Urinary bladder (tissue), 4 donors: ENCODE results near the gene CRYZL1. TPM values are rescaled to one million over a fixed set of nuclear protein-coding genes. Genes with fewer than 3 reads are reported as not detected.
A peak's percentile ranks its signal among the peaks of the same experiment; 100 is the strongest.

Experiments used
- DNase-seq: peaks from one replicate; pipeline ENCODE4 v3.0.0-alpha.2; 2015; ENCODE audit errors: extremely low spot score
- H3K27ac ChIP-seq: one replicate; pipeline ENCODE4 v1.5.1; 2013; ENCODE audit warnings: low read depth, mild to moderate bottlenecking, moderate library complexity
- H3K36me3 ChIP-seq: one replicate; pipeline ENCODE4 v1.6.1; 2013; ENCODE audit warnings: mild to moderate bottlenecking, moderate library complexity; ENCODE audit not compliant: insufficient read depth
- H3K4me1 ChIP-seq: one replicate; pipeline ENCODE4 v1.6.1; 2013; ENCODE audit warnings: mild to moderate bottlenecking, moderate library complexity; ENCODE audit not compliant: insufficient read depth
- H3K4me3 ChIP-seq: one replicate; pipeline ENCODE4 v1.5.1; 2013; ENCODE audit warnings: low read depth, low read length
- WGBS: extraction: QIAGEN DNeasy Blood & Tissue Kit; methylation state at CpG from one replicate; pipeline ENCODE4 v1.1.7; 2013; 5-methylcytosine and 5-hydroxymethylcytosine counted together
- polyA plus RNA-seq: library from polyadenylated mRNA; stranded (reverse); fragments of 200-250 nt; gene quantifications from one replicate; pipeline ENCODE4 v1.2.3, GENCODE V29; 2013
- total RNA-seq: library from RNA; depleted of rRNA; stranded (reverse); fragments of >200 nt; gene quantifications from one replicate; pipeline ENCODE4 v1.2.3, GENCODE V29; 2014
- donor health status: healthy with polysubstance abuse.
- donor health status: healthy.

Gene CRYZL1
- total and polyA plus RNA-seq, 2 donors, result 29.7 to 69.3 TPM

DNA sequence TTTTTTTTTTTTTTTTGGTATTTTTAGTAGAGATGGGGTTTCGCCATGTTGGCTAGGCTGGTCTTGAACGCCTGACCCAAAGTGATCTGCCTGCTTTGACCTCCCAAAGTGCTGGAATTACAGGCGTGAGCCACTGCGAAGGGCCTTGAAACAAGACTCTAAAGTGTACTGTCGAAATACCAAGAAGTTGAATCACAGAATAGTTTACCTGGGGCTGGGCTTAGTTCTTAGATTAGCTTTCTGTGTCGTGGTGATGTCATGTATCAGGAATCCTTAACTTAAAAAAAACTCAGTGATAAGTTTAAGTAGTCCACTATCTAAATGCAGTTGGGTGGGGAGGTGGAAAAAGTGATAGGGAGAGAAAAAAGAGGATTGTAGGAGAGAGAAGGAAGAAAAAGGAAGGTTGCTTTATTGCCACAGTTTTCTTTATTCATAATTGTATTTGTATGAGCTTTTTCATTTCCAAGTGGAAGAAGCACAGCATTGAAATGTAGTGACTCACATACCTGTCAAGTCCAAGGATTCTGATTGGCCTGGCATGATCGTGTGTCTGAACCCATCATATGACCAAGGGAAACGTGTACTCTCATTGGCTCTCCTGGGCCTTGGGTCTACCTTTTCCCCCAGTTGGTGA is 14.2 kb upstream of the CRYZL1 start:
- no peak for DNase-seq
- Histone ChIP-seq H3K36me3 (peaks cover 2% of the 10 kb centered on the region), H3K4me3 (no peak overlapping the region), H3K4me1 (no peaks in the 10 kb centered on the region), H3K27ac (no peak overlapping the region)
- WGBS, result 53% methylated on average over 8 of the region's 8 CpGs

DNA sequence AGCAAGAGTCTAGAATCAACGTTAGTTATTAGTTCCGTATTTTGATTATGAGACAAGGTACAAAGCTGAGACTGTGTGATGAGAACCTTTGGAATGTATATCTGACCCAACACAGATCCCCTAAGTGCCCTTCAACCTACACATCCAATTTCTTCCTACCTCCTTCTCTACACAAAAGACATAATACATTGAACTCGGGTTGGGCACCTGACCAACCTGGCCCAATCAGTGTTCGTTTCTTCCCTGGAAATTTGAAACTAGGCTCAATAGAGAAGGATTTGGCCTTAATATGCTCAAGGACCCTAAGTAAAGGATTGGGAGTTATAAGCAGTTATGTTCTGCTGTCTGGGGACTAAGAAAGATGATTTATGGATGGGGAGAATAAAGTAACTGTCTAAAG is 12.9 kb upstream of the CRYZL1 start:
- Histone ChIP-seq H3K4me1 (no peaks in the 10 kb centered on the region), H3K4me3 (no peak overlapping the region), H3K27ac (no peak overlapping the region), H3K36me3 (peaks cover 2% of the 10 kb centered on the region)
- 97% methylated on average over 4 of the region's 4 CpGs for WGBS
- no peak for DNase-seq

DNA sequence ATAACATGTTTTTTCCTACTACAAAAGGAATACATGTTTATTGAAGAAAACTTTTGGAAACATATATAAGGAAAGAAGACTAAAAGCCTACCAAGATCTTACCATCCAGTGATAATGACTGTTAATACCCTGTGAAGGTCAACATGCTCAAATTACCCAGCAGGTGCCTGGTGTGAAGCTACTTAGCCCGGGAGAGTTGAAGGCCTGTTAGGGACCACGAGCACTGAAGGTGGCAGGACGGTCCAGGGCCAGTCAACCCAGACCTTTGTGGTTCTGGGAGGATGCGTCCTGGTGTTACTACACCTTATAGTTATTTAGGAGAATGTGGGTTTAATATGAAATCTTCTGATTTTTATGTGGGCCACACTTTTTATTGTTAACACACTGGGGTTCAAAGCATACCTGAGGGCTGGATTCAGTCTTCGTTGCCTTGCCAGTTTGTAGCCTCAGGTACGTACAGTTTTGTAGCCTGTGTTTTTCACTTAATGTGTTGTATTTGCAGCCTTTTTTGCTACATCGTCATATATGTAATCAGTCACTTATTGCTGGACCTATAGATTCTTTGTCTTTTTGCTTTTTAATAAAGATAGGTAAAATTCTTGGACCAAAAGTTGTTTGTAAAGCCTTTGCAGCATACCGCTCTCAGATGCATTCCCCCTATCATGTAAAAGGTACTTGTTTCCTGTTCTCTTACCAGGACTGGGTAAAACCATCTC is 10.6 kb upstream of the CRYZL1 start:
- DNase-seq, result no peak
- peaks cover 2% of the 10 kb centered on the region for H3K36me3 ChIP-seq
- WGBS, result 88% methylated on average over 8 of the region's 8 CpGs
- H3K4me3 ChIP-seq, result no peak overlapping the region
- H3K27ac ChIP-seq, result no peak overlapping the region
- H3K4me1 ChIP-seq, result no peaks in the 10 kb centered on the region

DNA sequence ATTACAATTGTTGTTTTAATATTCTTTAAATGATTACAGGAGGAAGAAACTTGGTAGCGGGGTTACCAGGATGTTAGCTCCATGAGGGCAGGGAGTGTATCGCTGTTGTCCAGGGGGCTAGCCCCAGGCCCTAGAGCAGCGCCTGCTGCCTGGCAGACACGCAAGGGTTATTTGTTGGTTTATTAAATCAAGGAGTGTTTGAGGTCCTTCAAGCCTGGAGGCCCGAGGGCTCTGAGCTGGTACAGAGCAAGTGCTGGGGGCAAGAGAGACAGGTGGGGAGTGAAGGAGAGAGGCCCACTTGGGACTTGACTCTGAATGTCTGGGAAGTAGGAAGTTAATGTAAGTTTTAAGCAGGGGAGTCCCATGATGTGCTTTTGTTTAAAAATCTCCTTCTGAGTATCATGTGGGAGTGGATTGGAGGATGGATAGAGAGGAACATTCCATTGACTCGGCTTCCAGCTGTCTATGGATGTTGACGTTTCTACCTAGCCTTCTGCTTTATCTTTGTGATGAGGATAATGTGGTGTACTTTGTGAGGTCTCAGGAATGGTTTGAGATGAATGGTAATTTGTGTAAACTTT is 9.5 kb upstream of the CRYZL1 start:
- Histone ChIP-seq H3K4me1 (no peaks in the 10 kb centered on the region), H3K36me3 (peaks cover 2% of the 10 kb centered on the region), H3K4me3 (no peak overlapping the region), H3K27ac (no peak overlapping the region)
- 68% methylated on average over 7 of the region's 7 CpGs for WGBS
- no peak for DNase-seq

DNA sequence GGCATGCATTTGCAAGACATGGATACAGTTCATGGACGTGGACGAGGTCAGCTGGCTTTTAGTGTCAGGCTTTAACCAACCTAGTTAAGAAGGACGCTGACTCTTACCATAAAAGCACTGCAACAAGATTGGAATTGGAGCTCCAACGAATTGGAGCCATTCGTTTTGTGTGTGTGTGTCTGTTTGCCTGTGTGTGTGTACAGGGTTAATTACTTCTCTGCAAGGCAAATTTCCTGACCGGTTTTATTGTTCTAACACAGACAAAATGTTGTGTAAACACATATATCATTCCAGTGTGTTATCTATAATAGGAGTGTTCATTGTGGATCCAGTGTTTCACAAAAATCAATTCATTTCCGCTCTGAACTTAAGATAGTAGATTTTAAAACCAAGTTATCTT is 8.7 kb upstream of the CRYZL1 start:
- no peak for DNase-seq
- Histone ChIP-seq H3K36me3 (peaks cover 2% of the 10 kb centered on the region), H3K4me3 (no peak overlapping the region), H3K4me1 (no peaks in the 10 kb centered on the region), H3K27ac (no peak overlapping the region)
- WGBS, result 64% methylated on average over 7 of the region's 7 CpGs

DNA sequence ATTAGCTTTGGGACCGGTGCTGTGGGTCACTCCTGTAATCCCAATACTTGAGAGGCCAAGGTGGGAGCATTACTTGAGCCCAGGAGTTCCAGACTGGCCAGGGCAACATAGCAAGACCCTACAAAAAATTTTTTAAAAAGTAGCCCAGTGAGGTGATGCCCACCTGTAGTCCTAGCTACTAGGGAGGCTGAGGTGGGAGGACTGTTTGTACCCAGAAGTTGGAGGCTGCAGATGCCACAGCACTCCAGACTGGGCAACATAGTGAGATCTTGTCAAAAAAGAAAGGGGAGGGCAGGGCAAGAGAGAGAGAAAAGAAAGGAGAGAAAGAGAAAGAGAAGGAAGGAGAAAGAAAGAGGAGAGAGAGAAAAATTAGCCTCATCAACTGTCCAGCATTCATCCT is 7.0 kb upstream of the CRYZL1 start:
- no peak for DNase-seq
- Histone ChIP-seq H3K4me3 (no peak overlapping the region), H3K4me1 (no peaks in the 10 kb centered on the region), H3K27ac (no peak overlapping the region), H3K36me3 (peaks cover 2% of the 10 kb centered on the region)
- WGBS, result 98% methylated on average over 1 of the region's 1 CpG

DNA sequence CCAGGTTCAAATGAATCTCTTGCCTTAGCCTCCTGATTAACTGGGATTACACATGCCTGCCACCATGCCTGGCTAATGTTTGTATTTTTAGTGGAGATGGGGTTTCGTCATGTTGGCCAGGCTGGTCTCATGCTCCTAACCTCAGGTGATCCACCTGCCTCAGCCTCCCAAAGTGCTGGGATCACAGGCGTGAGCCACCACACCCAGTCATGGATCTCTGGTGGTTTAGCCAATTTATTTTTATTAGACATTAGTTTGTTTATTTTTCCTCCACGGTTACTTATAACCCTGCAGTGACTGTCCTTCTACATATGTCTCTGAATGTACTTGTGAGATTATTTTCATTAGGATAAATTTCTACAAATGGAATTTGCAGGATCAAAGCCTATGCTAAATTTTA is 6.0 kb upstream of the CRYZL1 start:
- DNase-seq, result no peak
- Histone ChIP-seq H3K36me3 (peaks cover 2% of the 10 kb centered on the region), H3K27ac (no peak overlapping the region), H3K4me1 (no peaks in the 10 kb centered on the region), H3K4me3 (no peak overlapping the region)
- WGBS, result 79% methylated on average over 3 of the region's 3 CpGs

DNA sequence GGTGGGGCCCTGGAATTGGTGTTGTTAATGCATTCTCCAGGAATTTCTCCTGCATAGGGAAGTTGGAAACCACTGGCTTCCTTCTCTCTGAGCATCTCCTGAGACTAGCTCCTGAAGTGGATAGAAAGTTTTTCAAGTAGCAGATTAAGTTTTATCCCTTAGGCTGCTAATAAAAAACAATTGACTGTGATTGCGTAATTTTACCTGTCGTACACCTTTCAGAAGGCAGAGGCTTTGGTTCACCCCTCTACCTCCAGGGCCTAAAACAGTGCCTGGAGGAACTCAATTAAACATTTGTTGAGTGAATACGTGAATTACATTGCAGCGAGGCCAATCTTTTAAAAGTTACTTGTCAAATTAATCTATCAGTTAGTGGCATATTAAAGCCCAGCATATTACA is 4.2 kb upstream of the CRYZL1 start:
- Histone ChIP-seq H3K36me3 (no peaks in the 10 kb centered on the region), H3K27ac (no peak overlapping the region), H3K4me3 (no peak overlapping the region), H3K4me1 (no peaks in the 10 kb centered on the region)
- 93% methylated on average over 4 of the region's 4 CpGs for whole genome bisulfite sequencing
- no peak for DNase-seq

DNA sequence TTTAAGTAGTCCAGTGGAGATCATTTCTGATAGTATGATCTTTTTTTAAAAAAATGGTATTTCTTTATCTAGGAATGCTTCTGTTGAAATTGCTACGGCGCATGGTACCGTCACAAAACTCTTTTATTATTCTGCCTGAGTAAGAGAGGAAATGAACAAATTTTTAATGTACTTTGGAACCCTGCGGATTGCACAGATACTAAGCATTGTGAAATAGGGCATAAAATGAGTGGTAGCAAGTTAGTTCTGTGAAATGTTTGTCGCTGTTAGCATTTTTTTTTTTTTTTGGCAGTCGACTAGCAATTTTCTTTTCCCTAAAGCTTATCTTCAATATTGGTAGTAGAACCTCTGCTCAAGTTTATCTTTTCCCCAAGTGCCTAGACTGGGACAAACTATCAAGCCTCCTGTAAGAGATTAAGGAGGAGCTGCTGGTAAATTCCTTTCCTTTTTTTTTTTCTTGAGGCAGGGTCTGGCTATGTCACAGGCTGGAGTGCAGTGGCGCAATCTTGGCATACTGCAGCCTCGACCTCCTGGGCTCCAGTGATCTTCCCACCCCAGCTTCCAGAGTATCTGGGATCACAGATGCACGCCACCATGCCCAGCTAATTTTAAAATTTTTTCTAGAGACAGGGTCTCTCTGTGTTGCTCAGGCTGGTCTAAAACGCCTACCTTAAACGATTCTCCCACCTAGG is 3.0 kb upstream of the CRYZL1 start:
- H3K27ac ChIP-seq, result no peak overlapping the region
- H3K4me1 ChIP-seq, result no peaks in the 10 kb centered on the region
- no peak for DNase-seq
- H3K36me3 ChIP-seq, result no peaks in the 10 kb centered on the region
- 42% methylated on average over 11 of the region's 11 CpGs for WGBS
- no peak overlapping the region for H3K4me3 ChIP-seq

DNA sequence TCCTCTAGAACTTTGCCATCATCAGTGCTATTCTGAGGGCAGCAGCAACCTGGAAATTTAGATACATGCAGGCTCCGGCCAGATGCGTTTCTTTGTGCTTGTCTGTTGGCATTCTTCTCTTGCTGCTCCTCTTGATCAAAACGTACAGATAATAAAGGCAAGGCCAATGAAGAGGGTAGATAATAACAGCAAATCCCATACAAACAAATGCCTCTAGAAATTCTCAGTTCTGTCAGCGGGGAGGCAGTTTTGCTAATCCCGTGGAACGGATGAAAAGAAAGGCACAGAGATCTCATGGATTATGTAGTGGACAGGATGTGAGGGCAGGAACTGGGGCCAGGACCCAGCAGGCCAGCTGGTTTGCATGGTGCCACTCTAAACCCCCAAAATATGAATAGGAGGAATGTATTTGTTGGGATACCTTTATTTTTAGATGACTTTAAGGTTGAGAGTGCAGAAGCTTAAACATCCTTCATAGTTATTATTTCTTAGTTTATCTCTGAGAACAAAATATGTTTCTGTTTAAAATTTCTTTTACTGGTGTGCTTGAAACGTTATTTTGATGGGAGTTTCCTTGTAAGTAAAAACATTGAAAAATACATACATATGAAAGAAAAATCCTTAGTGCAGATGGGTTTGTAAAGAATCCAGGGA is 2.2 kb upstream of the CRYZL1 start:
- Histone ChIP-seq H3K36me3 (no peaks in the 10 kb centered on the region), H3K27ac (no peak overlapping the region), H3K4me3 (peak overlapping the region; percentile 96), H3K4me1 (no peaks in the 10 kb centered on the region)
- WGBS, result 3% methylated on average over 7 of the region's 7 CpGs
- no peak for DNase-seq

DNA sequence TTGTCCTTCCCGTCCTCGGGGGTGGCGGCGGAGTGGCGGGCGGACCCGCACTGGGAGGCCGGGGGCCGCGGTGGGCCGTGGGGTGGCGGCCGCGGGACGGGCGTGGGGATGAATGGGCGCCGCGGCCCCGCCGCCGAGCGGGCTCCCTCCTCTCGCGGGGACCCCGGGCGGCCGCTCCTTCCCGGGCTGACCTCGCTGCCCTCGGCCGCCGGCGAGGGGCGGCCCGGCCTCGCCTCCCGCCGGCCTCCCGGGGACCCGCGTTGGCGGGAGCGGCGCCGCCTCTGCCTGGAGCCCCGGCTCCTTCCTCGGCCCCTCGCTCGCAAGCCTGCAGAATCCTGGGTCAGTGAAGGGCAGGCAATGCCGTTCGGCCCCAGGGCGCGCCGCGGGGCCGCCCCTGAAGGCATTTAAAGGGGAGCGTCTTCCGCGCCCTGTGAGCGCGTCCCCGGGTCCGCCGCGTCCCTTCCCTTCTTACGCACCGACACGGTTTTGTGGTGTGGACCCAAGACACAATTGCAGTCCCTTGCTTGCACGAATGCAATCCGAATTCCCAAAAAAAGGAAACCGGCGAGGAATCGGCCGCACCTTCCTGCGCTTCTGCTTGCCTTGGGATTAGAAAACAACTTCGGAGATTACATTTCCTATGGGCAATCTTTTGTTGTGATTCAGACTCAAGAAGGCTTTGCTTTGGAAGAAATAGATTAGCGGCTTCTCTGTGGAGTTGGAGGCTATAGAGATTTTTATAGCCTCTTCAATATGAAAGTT is 1.5 kb upstream of the CRYZL1 start:
- Histone ChIP-seq H3K27ac (peak overlapping the region; percentile 75), H3K4me1 (no peaks in the 10 kb centered on the region), H3K4me3 (peak overlapping the region; percentile 96), H3K36me3 (no peaks in the 10 kb centered on the region)
- DNase-seq, result no peak
- under 1% methylated on average over 78 of the region's 78 CpGs for WGBS

DNA sequence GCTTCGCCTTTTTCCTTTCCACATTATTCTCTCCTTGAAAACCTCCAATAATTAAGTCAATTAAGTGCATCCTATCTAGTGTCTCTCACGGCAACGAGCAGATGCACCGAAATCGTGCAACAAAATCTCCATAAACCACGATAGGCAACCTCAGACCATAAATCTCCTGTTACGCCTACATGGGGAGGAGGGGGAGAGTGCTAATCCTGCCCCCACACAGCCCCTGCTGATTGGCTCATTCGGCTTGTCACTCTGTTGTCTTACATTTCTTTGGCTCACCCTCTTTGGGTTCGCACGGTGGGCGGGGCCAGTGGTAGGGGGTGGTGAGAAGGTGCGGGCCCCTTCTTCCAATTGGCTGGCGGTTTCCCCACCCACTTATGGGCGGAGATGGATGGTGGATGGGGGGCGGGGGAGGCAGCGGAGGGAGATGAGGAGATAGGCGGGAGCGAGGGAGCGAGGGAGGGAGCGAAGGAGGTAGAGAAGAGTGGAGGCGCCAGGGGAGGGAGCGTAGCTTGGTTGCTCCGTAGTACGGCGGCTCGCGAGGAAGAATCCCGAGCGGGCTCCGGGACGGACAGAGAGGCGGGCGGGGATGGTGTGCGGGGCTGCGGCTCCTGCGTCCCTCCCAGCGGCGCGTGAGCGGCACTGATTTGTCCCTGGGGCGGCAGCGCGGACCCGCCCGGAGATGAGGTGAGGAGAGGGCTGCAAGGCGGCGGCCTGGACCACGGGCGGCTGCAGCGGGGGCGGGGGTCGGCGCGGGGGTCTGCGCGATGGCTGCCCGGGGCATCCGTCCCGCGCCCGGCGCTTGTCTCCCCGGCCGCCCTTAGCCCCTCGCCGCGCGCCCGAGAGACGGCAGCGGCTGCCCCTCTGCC is 720 bp upstream of the CRYZL1 start, which contains the start of gene ITSN1:
Gene ITSN1 (plus strand): TSS at position 475 of the 869 bp plus-strand sequence. CDS start 76,328 bp downstream, outside the sequence.
- peak within 1 kb of the TSS; percentile 96 for H3K4me3 ChIP-seq
- peak; percentile 99 for DNase-seq
- no peaks in the 10 kb centered on the region for H3K4me1 ChIP-seq
- H3K27ac ChIP-seq, result peak within 1 kb of the TSS; percentile 90
- no peaks in the 10 kb centered on the region for H3K36me3 ChIP-seq
- under 1% methylated on average over 71 of the region's 71 CpGs for WGBS
